GM20431 (cell line): ENCODE data around the gene DNAJC19.

ENCODE experiments used
- in situ Hi-C: fragments of 300-500 bp; cut with MseI, MboI; formaldehyde crosslinking; loops from one replicate; pipeline ENCODE4 v1.15.0; 2020; ENCODE audit warnings: low sequenced_read_pairs; ENCODE audit not compliant: unreplicated experiment

DNAJC19 gene

DNA sequence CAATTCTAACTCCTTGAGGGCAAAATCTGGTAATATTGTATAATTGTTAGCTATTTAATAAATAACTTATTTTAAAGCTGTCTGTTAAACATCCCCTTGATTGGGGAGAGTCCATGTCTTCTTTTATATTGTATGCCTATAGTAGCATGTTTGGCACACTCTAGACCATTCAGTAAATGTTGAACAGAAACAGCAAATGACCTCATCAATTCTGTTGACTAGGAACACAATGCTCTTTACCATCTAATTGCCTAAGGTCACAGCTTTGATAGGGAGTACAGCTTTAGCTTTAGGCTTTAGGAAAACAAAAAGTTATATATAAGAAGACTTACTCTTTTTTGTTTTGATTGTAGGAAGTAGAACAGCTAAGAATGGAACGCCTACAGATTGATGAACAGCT lies 27.0 kb downstream of the DNAJC19 start:
- in situ Hi-C loops, result no loop called here

DNA sequence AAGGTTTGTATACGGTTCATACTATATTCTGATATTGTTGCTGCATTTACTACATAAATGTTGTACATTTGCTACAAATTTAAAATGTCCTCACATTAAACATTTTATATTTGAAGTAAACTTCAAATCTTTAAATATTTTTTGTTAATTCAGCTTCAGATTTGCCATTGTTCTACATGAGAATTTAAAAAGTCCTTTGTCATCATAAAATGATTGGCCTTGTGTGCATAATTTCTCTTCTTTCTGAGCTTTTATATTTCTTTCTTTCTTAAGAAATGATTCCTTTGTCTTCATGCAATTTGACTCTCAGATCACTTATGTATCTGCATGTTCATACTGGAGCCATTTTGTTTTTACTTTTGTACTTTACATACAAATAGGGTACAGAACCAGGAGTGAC lies 28.0 kb downstream of the DNAJC19 start:
- in situ Hi-C loops, result no loop called here

DNA sequence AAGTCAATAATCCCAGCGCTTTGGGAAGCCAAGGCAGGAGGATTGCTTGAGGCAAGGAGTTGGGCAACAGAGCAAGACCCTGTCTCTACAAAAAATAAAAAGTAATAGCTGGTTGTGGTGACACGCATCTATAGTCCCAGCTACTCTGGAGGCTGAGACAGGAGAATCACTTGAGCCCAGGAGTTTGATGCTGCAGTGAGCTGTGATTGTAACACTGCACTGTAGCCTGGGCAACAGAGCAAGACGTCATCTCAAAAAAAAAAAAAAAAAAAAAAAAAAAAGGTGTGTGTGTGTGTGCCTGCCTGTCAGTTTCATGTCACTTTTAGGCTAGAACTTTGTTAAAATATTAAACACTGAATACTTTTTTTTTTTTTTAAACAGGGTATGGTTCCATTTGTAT lies 28.4 kb downstream of the DNAJC19 start:
- in situ Hi-C loops, result no loop called here

DNA sequence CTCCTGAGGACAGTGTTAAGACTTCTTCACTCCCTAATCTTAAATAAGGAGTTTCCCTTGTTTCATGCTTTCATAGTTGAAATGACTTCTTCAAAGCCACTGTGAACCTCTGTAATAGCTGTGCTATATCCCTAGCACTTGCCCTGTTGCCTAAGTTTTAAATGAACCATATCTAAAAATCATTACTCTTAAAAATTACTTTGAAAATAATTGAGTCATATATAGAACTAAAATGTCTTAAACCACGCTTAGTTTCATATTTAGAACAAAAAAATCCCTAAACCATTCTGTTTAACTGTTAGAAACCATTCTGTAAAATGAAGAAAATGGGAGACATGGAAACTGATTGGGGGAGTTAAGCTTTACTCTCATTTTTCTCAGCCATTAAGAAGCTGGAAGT lies 29.8 kb downstream of the DNAJC19 start:
- in situ Hi-C loops, result no loop called here

DNA sequence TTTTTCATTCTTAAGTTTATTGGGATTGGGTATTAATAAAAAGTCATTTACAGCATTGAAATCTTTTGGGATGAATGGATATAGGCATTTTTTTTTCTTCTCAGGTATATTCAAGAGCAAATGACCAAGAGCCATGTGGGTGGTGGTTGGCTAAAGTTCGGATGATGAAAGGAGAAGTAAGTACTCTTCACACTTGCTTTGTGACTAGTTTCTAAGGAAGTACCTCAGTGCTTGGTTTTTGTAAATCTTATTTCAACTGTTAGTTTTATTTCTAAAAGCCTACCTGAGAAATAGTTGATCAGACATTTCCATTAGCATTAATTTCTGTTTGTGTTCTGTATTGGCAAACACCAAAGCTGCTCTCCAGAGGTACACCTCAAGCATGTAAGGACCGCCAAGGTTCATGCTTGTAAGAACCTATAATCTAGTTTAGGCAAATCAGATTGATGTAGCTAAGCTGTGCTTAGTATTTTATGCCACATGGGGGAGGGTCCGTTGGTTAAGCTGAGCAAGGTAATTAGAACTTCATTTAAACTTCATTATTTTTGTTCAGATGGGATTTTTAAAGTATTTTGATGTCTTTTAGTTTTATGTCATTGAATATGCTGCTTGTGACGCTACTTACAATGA lies 41.7 kb downstream of the DNAJC19 start:
- in situ Hi-C loops, result no loop called here

DNA sequence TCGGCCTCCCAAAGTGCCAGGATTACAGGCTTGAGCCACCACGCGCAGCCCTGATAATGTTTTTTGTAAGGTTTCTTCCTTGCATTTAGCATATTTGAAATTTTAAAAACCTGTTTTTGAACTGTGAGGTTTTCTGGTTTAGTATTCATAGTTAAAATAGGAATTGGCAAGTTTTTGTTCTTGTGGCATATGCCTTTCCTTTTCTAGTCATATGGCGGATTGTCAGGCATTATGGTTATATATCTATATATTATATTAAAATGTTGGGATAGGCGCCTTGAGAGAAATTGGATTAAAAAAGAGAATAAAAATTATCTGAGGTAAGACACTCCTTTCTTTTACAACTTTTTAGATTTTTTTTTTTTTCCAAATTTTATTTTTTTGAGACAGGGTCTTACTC lies 48.7 kb downstream of the DNAJC19 start:
- in situ Hi-C loops, result no loop called here

DNA sequence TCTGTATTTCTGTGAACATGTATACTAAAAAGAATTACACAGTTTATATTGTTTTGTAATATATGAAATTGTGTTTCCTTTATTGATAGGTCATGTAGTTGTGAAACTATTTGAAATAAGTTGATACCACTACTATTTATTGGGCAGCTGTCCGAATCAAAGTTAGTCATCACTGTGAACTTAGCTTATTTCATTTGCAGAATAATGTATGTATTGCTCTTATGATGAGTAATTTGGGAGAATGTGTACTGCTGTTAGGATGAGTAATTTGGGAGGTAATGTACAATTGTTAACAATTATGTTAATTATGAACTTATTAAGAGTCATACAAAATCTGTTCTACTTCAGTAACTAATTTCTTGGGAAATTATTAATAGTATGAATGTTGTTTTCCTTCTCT lies 54.9 kb downstream of the DNAJC19 start:
- in situ Hi-C loops, result no loop called here
